H1 (cell line): ENCODE data around the gene TAF8. TPM values are rescaled to one million over a fixed set of nuclear protein-coding genes. Genes with fewer than 3 reads are reported as not detected.

Experiments
- CTCF ChIA-PET: fragments of 300-600 bp; sonication (Branson Sonifier 250); formaldehyde crosslinking; loops from one replicate; lab custom pipeline; 2021; ENCODE audit not compliant: partially characterized antibody; lab: Charles Lee
- POLR2A ChIA-PET: fragments of 300-600 bp; sonication (Branson Sonifier 250); formaldehyde crosslinking; loops from one replicate; lab custom pipeline; 2021; ENCODE audit warnings: inconsistent platforms; ENCODE audit not compliant: partially characterized antibody; lab: Charles Lee
- DNase-seq, 2 experiments: peaks; one replicate each; pipeline versions ENCODE4 v3.0.0 to v3.0.0-alpha.2; 2010 to 2022; ENCODE audit warnings: low spot score in 2 of 2, low read depth in 1 of 2, mixed read lengths in 1 of 2
- FAIRE-seq: peaks from 2 replicates; lab custom pipeline; 2011; peaks lifted over from hg19 to GRCh38; lab: Jason Lieb, UNC
- H2AFZ ChIP-seq: 2 replicates; pipeline ENCODE4 v1.8.1; 2012; ENCODE audit warnings: low read length, inconsistent platforms
- H2AK5ac ChIP-seq: 2 replicates; pipeline ENCODE4 v1.6.1; 2013; ENCODE audit warnings: low read depth, low read length
- H2BK120ac ChIP-seq: replicated peaks from 2 replicates; pipeline ENCODE3; 2013; ENCODE audit warnings: low read depth, low read length, inconsistent platforms
- H2BK12ac ChIP-seq: 2 replicates; pipeline ENCODE4 v1.6.1; 2013; ENCODE audit warnings: low read depth, low read length
- H2BK15ac ChIP-seq: 2 replicates; pipeline ENCODE4 v1.6.1; 2013; ENCODE audit warnings: low read length
- H2BK20ac ChIP-seq: 2 replicates; pipeline ENCODE4 v1.6.1; 2013; ENCODE audit warnings: low read length
- H2BK5ac ChIP-seq: 2 replicates; pipeline ENCODE4 v1.6.1; 2013; ENCODE audit warnings: low read depth, low read length
- H3K14ac ChIP-seq: 2 replicates; pipeline ENCODE4 v1.6.1; 2013; ENCODE audit warnings: inconsistent platforms; ENCODE audit not compliant: insufficient read length
- H3K18ac ChIP-seq: 2 replicates; pipeline ENCODE4 v1.6.1; 2013; ENCODE audit warnings: low read length; ENCODE audit errors: extremely low read depth
- H3K23ac ChIP-seq: 2 replicates; pipeline ENCODE4 v1.6.1; 2013; ENCODE audit warnings: inconsistent platforms; ENCODE audit not compliant: insufficient read length
- H3K23me2 ChIP-seq: 2 replicates; pipeline ENCODE4 v1.6.1; 2013; ENCODE audit warnings: low read depth, low read length
- H3K27ac ChIP-seq: 2 replicates; pipeline ENCODE4 v1.6.1; 2011; ENCODE audit warnings: low read depth, low read length, inconsistent platforms
- H3K27me3 ChIP-seq, 4 experiments: replicated peaks in 1 of 4; 1 replicate in 1 of 4; 2 replicates in 3 of 4; pipeline versions ENCODE4 v1.6.1 to v1.8.1; 2011 to 2013; ENCODE audit warnings: low read length in 3 of 4, mild to moderate bottlenecking in 3 of 4, inconsistent platforms in 2 of 4, mixed read lengths in 2 of 4, moderate library complexity in 1 of 4; ENCODE audit not compliant: control insufficient read depth in 3 of 4, insufficient read depth in 3 of 4; ENCODE audit errors: extremely low read depth in 1 of 4
- H3K36me3 ChIP-seq, 4 experiments: 2 replicates each; pipeline versions ENCODE4 v1.6.1 to v1.8.1; 2011 to 2013; ENCODE audit warnings: mild to moderate bottlenecking in 4 of 4, low read length in 3 of 4, moderate library complexity in 2 of 4, control low read depth in 1 of 4, inconsistent platforms in 1 of 4; ENCODE audit not compliant: insufficient read depth in 4 of 4, control insufficient read depth in 2 of 4
- H3K4ac ChIP-seq: replicated peaks from 2 replicates; pipeline ENCODE3; 2013; ENCODE audit warnings: low read length, low read depth, mixed read lengths, inconsistent platforms; ENCODE audit not compliant: insufficient read length
- H3K4me1 ChIP-seq, 4 experiments: replicated peaks in 1 of 4; 1 replicate in 1 of 4; 2 replicates in 3 of 4; pipeline versions ENCODE4 v1.6.1 to v1.8.1; 2011 to 2013; ENCODE audit warnings: low read length in 3 of 4, inconsistent platforms in 2 of 4, mixed read lengths in 1 of 4; ENCODE audit not compliant: insufficient read depth in 4 of 4, control insufficient read depth in 3 of 4
- H3K4me2 ChIP-seq, 2 experiments: 2 replicates each; pipeline versions ENCODE4 v1.6.1 to v1.8.1; 2011 to 2013; ENCODE audit warnings: low read depth in 2 of 2, low read length in 2 of 2, control low read depth in 1 of 2, inconsistent platforms in 1 of 2, mild to moderate bottlenecking in 1 of 2; ENCODE audit not compliant: insufficient read depth in 1 of 2
- H3K4me3 ChIP-seq, 4 experiments: fragments of 200-600, 300-600 bp in 1 of 4; sonication (generic), shearing (Covaris generic), sonication (Bioruptor Twin) in 1 of 4; 2 replicates each; pipeline versions ENCODE4 v1.5.1 to v1.8.1; 2011 to 2016; ENCODE audit warnings: low read length in 4 of 4, low read depth in 3 of 4, control low read depth in 2 of 4, inconsistent platforms in 2 of 4, mild to moderate bottlenecking in 2 of 4, mixed read lengths in 1 of 4, moderate library complexity in 1 of 4; ENCODE audit not compliant: insufficient read depth in 2 of 4; ENCODE audit errors: extremely low read depth in 1 of 4
- H3K56ac ChIP-seq: replicated peaks from 2 replicates; pipeline ENCODE3; 2013; ENCODE audit warnings: low read depth, mild to moderate bottlenecking, mixed read lengths, low read length, inconsistent platforms; ENCODE audit not compliant: insufficient read length
- H3K79me1 ChIP-seq: 2 replicates; pipeline ENCODE4 v1.6.1; 2013; ENCODE audit warnings: low read depth, low read length, control low read depth
- H3K79me2 ChIP-seq, 2 experiments: 2 replicates each; pipeline versions ENCODE4 v1.6.1 to v1.8.1; 2012 to 2013; ENCODE audit warnings: low read length in 2 of 2, mild to moderate bottlenecking in 2 of 2, inconsistent platforms in 1 of 2; ENCODE audit not compliant: insufficient read depth in 2 of 2, control insufficient read depth in 1 of 2
- H3K9ac ChIP-seq, 4 experiments: replicated peaks in 1 of 4; 1 replicate in 1 of 4; 2 replicates in 3 of 4; pipeline versions ENCODE4 v1.6.1 to v1.8.1; 2011 to 2013; ENCODE audit warnings: low read depth in 3 of 4, low read length in 3 of 4, control low read depth in 2 of 4, mild to moderate bottlenecking in 2 of 4, moderate library complexity in 2 of 4, inconsistent platforms in 1 of 4; ENCODE audit errors: extremely low read depth in 1 of 4
- H3K9me3 ChIP-seq, 2 experiments: 2 replicates each; pipeline versions ENCODE4 v1.6.1 to v1.8.1; 2012 to 2013; ENCODE audit warnings: mild to moderate bottlenecking in 2 of 2, moderate library complexity in 2 of 2, control low read depth in 1 of 2, inconsistent platforms in 1 of 2, low read depth in 1 of 2, low read length in 1 of 2, mixed read lengths in 1 of 2; ENCODE audit not compliant: insufficient read depth in 2 of 2
- H4K20me1 ChIP-seq, 2 experiments: replicated peaks in 1 of 2; 2 replicates each; pipeline versions ENCODE3 to v1.8.1; 2011 to 2013; ENCODE audit warnings: inconsistent platforms in 2 of 2, low read length in 2 of 2, mild to moderate bottlenecking in 1 of 2; ENCODE audit not compliant: insufficient read depth in 2 of 2, control insufficient read depth in 1 of 2
- H4K5ac ChIP-seq: 2 replicates; pipeline ENCODE4 v1.6.1; 2013; ENCODE audit warnings: low read length, low read depth, mixed read lengths, inconsistent platforms; ENCODE audit not compliant: insufficient read length
- H4K8ac ChIP-seq: 2 replicates; pipeline ENCODE4 v1.8.0; 2013; ENCODE audit warnings: mild to moderate bottlenecking, moderate library complexity, low read length, inconsistent platforms; ENCODE audit not compliant: insufficient read depth; ENCODE audit errors: extremely low read depth
- H4K91ac ChIP-seq: replicated peaks from 2 replicates; pipeline ENCODE3; 2013; ENCODE audit warnings: low read length, mixed read lengths, inconsistent platforms; ENCODE audit not compliant: insufficient read length
- ASH2L ChIP-seq: fragments of 200-600, 300-600 bp; sonication (generic); IDR thresholded peaks from one replicate; pipeline ENCODE4 v1.7.1; 2017; ENCODE audit warnings: low read length
- SAP30 ChIP-seq: fragments of 300-600 bp; sonication (generic); IDR thresholded peaks from 2 replicates; pipeline ENCODE4 v1.7.1; 2012; ENCODE audit warnings: low read length, moderate library complexity, mild to moderate bottlenecking, inconsistent platforms; ENCODE audit not compliant: insufficient read depth, insufficient replicate concordance
- SIN3A ChIP-seq, 2 experiments: IDR thresholded peaks in 1 of 2; conservative IDR thresholded peaks in 1 of 2; 2 replicates each; pipeline ENCODE4 v1.6.1; 2011 to 2012; ENCODE audit warnings: low read length in 2 of 2, improper control_type of control experiment in 1 of 2, low read depth in 1 of 2, mild to moderate bottlenecking in 1 of 2
- TAF1 ChIP-seq: IDR thresholded peaks from 2 replicates; pipeline ENCODE4 v1.6.1; 2011; ENCODE audit warnings: mild to moderate bottlenecking, low read depth, low read length
- ZNF274 ChIP-seq: IDR thresholded peaks from 2 replicates; pipeline ENCODE4 v1.7.0; 2012; ENCODE audit warnings: low read length, borderline replicate concordance; ENCODE audit errors: extremely low read depth
- WGBS, 2 experiments: shearing (Covaris generic) in 1 of 2; methylation state at CpG; one replicate each; pipeline versions ENCODE4 v1.1.6 to v1.1.7; 2013 to 2015; ENCODE audit warnings: low lambda C conversion rate in 2 of 2, mixed read lengths in 2 of 2, inconsistent platforms in 1 of 2, low coverage in 1 of 2, missing lambda C conversion rate in 1 of 2; ENCODE audit not compliant: insufficient replicate concordance in 2 of 2, insufficient coverage in 1 of 2, insufficient read length in 1 of 2; ENCODE audit errors: extremely low coverage in 1 of 2, missing lambda C conversion rate in 1 of 2; 5-methylcytosine and 5-hydroxymethylcytosine counted together
- polyA plus RNA-seq, 7 experiments: library from polyadenylated mRNA; depleted of rRNA in 3 of 7; stranded (reverse) in 5 of 7; unstranded in 2 of 7; fragments of >200 nt in 5 of 7; fragments of 200-250 nt in 2 of 7; gene quantifications; 1 replicate in 5 of 7; 2 replicates in 1 of 7; 4 replicates in 1 of 7; pipeline versions ENCODE4 v1.2.1 to v1.2.3, GENCODE V29; 2011 to 2013; ENCODE audit warnings: missing spikeins in 2 of 7, mixed read lengths in 2 of 7
- total RNA-seq: library from RNA; stranded (reverse); fragmentation: NEBNext Ultra II Directional; extraction: Animal tissue kit (Norgen Biotek cat#: 25700); gene quantifications from 2 replicates; pipeline ENCODE4 v1.2.1, GENCODE V29; 2021

Gene TAF8
- total and polyA plus RNA-seq, 2 of the 8 experiments (the other 6 are each of a cell fraction or from before 2014, with no cell fraction given), result 32.2 to 34.0 TPM

DNA sequence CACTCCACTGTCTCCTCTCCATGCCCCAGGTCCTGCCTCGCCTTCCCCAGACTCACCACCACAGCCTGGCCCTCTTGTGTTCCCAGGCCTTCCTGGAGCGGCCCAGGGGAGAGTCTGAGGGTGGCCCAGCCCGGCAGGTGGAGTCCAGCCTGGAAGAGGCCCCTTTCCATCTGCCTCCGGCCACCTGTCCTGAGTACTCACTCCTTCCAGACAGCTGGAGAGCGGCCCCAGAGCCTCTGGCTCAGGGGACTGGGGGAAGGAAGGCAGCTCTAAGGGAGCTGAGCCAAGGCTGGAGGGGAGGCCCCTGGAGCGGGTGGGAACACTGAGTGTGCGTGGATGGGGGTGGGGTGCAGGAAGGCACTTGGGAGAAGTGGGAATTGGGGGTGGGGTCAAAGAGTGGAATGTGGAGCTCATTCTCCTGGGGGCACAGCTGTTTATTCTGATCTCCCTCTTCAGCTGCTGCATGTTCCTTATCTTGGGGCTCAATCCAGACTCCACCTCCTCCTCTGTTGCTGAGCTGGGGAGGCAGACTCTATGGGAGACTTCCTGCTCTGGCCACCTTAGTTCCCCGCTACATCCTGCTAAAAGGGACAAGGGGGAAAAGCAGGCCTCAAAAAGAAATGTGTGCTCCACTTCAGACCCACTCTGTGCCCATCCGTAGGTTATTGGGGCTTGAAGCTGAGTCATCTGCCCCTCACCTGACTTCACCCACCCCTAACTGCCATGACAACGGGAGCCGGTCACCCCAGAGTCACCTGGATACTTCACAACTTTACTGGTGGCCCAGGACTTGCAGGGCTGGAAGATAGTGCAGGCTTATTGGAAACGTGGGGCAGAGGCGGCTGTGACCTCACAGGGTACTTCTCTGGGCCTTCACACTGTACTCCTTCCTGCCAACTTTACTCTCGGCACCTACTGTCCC lies 19.5 kb upstream of the TAF8 start:
- TF ChIP-seq SIN3A (conservative IDR thresholded peaks at IDR 0.05 in 1 of 2, IDR thresholded peaks at IDR 0.05 in 1 of 2; ENCODE audit: low read depth in 1 of 2, low read length in 2 of 2) (no peak), SAP30 (no peak), ZNF274 (no peak), TAF1 (no peak), ASH2L (no peak)
- Histone ChIP-seq H4K20me1 (no peaks in the 10 kb centered on the region), H3K36me3 (no peaks in the 10 kb centered on the region), H3K9ac (peak overlapping the region in 1 of 4 experiments; percentile 20; a peak in 1 of 7 replicates), H3K56ac (no peak overlapping the region), H2AFZ (peak overlapping the region; percentile 44), H3K27me3 (peaks cover 0 to 2% (median 0%) of the 10 kb centered on the region in 4 experiments; a peak in 1 of 7 replicates), H3K4me3 (no peak overlapping the region), H2BK5ac (no peak overlapping the region; the same call in 1 of the 2 replicates), H3K4ac (peak overlapping the region; percentile 69), H3K79me2 (no peaks in the 10 kb centered on the region), H4K8ac (peak overlapping the region; percentile 46), H2BK15ac (peak overlapping the region; percentile 92; the same call in 1 of the 2 replicates), H3K4me1 (peaks cover 4 to 8% (median 7%) of the 10 kb centered on the region in 4 experiments; a peak in 5 of 7 replicates), H2BK20ac (peak overlapping the region; percentile 48; the same call in 1 of the 2 replicates), H3K9me3 (no peaks in the 10 kb centered on the region), H4K5ac (no peak overlapping the region), H3K27ac (no peak overlapping the region), H2BK120ac (no peak overlapping the region), H4K91ac (peak overlapping the region; percentile 55), H3K18ac (peak overlapping the region; percentile 32), H3K23me2 (no peaks in the 10 kb centered on the region), H2AK5ac (no peak overlapping the region), H3K4me2 (0 out of 4 replicates have a peak overlapping the region, but pooled peaks of 1 of the 2 experiments have one; percentile 5), H3K23ac (no peak overlapping the region), H3K14ac (no peak overlapping the region), H3K79me1 (no peaks in the 10 kb centered on the region), H2BK12ac (peak overlapping the region; percentile 92; the same call in 1 of the 2 replicates)
- DNase-seq (no peak), FAIRE-seq (no peak)
- CTCF ChIA-PET, result interaction anchor here (0.5 to 7.6 kb wide), 6 partner anchors 13 to 230 kb away, joined by 3 to 56 read pairs (median 4); partner anchors contain the start of gene TAF8
- POLR2A ChIA-PET, result interaction anchor here (1.0 to 1.6 kb wide), 4 partner anchors 19 to 89 kb away, joined by 3 to 5 read pairs (median 4); partner anchors contain the start of genes CCND3 and TAF8
- WGBS, 2 experiments, result 83% methylated on average over 14 of the region's 14 CpGs; no CpG with 5 or more reads in 1 of the 2 experiments
